IPS-20b (cell line): ENCODE measurements around the gene NXPE3.
"Not testable (repeated sequence)": the region's sequence is repeated elsewhere in the genome, so short reads cannot be mapped to it uniquely, and the experiment has no call there.

ENCODE experiments used
- H3K27ac ChIP-seq: one replicate; pipeline ENCODE4 v1.5.1; 2013; ENCODE audit warnings: low read length
- H3K27me3 ChIP-seq: 2 replicates; pipeline ENCODE4 v1.6.1; 2013; ENCODE audit warnings: mild to moderate bottlenecking, low read length, inconsistent platforms; ENCODE audit not compliant: insufficient read depth
- H3K36me3 ChIP-seq: 2 replicates; pipeline ENCODE4 v1.6.1; 2013; ENCODE audit warnings: low read depth, mild to moderate bottlenecking, inconsistent platforms, low read length, moderate library complexity; ENCODE audit not compliant: insufficient read depth
- H3K4me1 ChIP-seq: 2 replicates; pipeline ENCODE4 v1.6.1; 2013; ENCODE audit warnings: mild to moderate bottlenecking, control low read depth, inconsistent platforms, low read length, moderate library complexity; ENCODE audit not compliant: insufficient read depth
- H3K4me3 ChIP-seq: 2 replicates; pipeline ENCODE4 v1.5.1; 2013; ENCODE audit warnings: mild to moderate bottlenecking, low read length, inconsistent platforms
- H3K9ac ChIP-seq: 2 replicates; pipeline ENCODE4 v1.6.1; 2013; ENCODE audit warnings: low read depth, mild to moderate bottlenecking, inconsistent platforms, low read length, moderate library complexity
- H3K9me3 ChIP-seq: 2 replicates; pipeline ENCODE4 v1.6.1; 2013; ENCODE audit warnings: mild to moderate bottlenecking, low read depth, low read length, inconsistent platforms; ENCODE audit not compliant: insufficient read depth

NXPE3 gene

GRCh38 chr3:101857301-101857741, 78.3 kb downstream of the NXPE3 start:
- Histone ChIP-seq H3K27me3 (no peaks in the 10 kb centered on the region), H3K4me1 (no peaks in the 10 kb centered on the region), H3K4me3 (no peak overlapping the region), H3K9me3 (no peaks in the 10 kb centered on the region), H3K27ac (no peak overlapping the region), H3K36me3 (peaks cover 92% of the 10 kb centered on the region), H3K9ac (no peak overlapping the region)

- Histone ChIP-seq H3K9me3 (no peaks in the 10 kb centered on the region), H3K4me1 (no peaks in the 10 kb centered on the region), H3K36me3 (peaks cover 80% of the 10 kb centered on the region), H3K27me3 (no peaks in the 10 kb centered on the region), H3K4me3 (no peak overlapping the region), H3K9ac (no peak overlapping the region), H3K27ac (no peak overlapping the region)
Measured at GRCh38 chr3:101858464-101859030, 79.5 kb downstream of the NXPE3 start.

GRCh38 chr3:101859882-101860448, 81.0 kb downstream of the NXPE3 start:
- H3K36me3 ChIP-seq: peaks cover 65% of the 10 kb centered on the region
- H3K4me1 ChIP-seq: no peaks in the 10 kb centered on the region
- H3K9ac ChIP-seq: no peak overlapping the region
- no peaks in the 10 kb centered on the region for H3K27me3 ChIP-seq
- H3K9me3 ChIP-seq: no peaks in the 10 kb centered on the region
- no peak overlapping the region for H3K4me3 ChIP-seq
- H3K27ac ChIP-seq: no peak overlapping the region

GRCh38 chr3:101861212-101861788, 82.3 kb downstream of the NXPE3 start:
- no peak overlapping the region for H3K4me3 ChIP-seq
- H3K36me3 ChIP-seq: peaks cover 53% of the 10 kb centered on the region
- H3K27me3 ChIP-seq: no peaks in the 10 kb centered on the region
- no peaks in the 10 kb centered on the region for H3K9me3 ChIP-seq
- no peaks in the 10 kb centered on the region for H3K4me1 ChIP-seq
- no peak overlapping the region for H3K27ac ChIP-seq
- no peak overlapping the region for H3K9ac ChIP-seq

GRCh38 chr3:101861789-101862415, 82.9 kb downstream of the NXPE3 start:
- H3K27me3 ChIP-seq: no peaks in the 10 kb centered on the region
- H3K9me3 ChIP-seq: no peaks in the 10 kb centered on the region
- no peaks in the 10 kb centered on the region for H3K4me1 ChIP-seq
- H3K4me3 ChIP-seq: no peak overlapping the region
- no peak overlapping the region for H3K27ac ChIP-seq
- H3K36me3 ChIP-seq: peaks cover 47% of the 10 kb centered on the region
- H3K9ac ChIP-seq: no peak overlapping the region

- peaks cover 40% of the 10 kb centered on the region for H3K36me3 ChIP-seq
- no peak overlapping the region for H3K4me3 ChIP-seq
- no peaks in the 10 kb centered on the region for H3K4me1 ChIP-seq
- no peak overlapping the region for H3K27ac ChIP-seq
- no peaks in the 10 kb centered on the region for H3K9me3 ChIP-seq
- no peak overlapping the region for H3K9ac ChIP-seq
- H3K27me3 ChIP-seq: no peaks in the 10 kb centered on the region
Measured at GRCh38 chr3:101862416-101863165, 83.6 kb downstream of the NXPE3 start.

- not testable (repeated sequence) for H3K4me1 ChIP-seq, H3K27me3 ChIP-seq, H3K4me3 ChIP-seq, H3K9ac ChIP-seq, H3K9me3 ChIP-seq, H3K27ac ChIP-seq
- peaks cover 17% of the 10 kb centered on the region for H3K36me3 ChIP-seq
Measured at GRCh38 chr3:101864926-101865325, 85.9 kb downstream of the NXPE3 start.

- peaks cover 7% of the 10 kb centered on the region; the same call in 1 of the 2 replicates for H3K36me3 ChIP-seq
- H3K27me3 ChIP-seq: no peaks in the 10 kb centered on the region
- H3K4me3 ChIP-seq: no peak overlapping the region
- no peaks in the 10 kb centered on the region for H3K9me3 ChIP-seq
- no peak overlapping the region for H3K27ac ChIP-seq
- H3K4me1 ChIP-seq: no peaks in the 10 kb centered on the region
- no peak overlapping the region for H3K9ac ChIP-seq
Measured at GRCh38 chr3:101865751-101866509, 86.9 kb downstream of the NXPE3 start.

GRCh38 chr3:101867511-101867910, 88.5 kb downstream of the NXPE3 start:
- H3K27me3 ChIP-seq: no peaks in the 10 kb centered on the region
- no peak overlapping the region for H3K9ac ChIP-seq
- no peaks in the 10 kb centered on the region for H3K9me3 ChIP-seq
- no peak overlapping the region for H3K27ac ChIP-seq
- H3K36me3 ChIP-seq: no peaks in the 10 kb centered on the region
- no peaks in the 10 kb centered on the region for H3K4me1 ChIP-seq
- H3K4me3 ChIP-seq: no peak overlapping the region

- no peak overlapping the region for H3K27ac ChIP-seq
- no peak overlapping the region for H3K9ac ChIP-seq
- no peak overlapping the region for H3K4me3 ChIP-seq
- no peaks in the 10 kb centered on the region for H3K9me3 ChIP-seq
- H3K36me3 ChIP-seq: no peaks in the 10 kb centered on the region
- no peaks in the 10 kb centered on the region for H3K27me3 ChIP-seq
- no peaks in the 10 kb centered on the region for H3K4me1 ChIP-seq
Measured at GRCh38 chr3:101867996-101868395, 89.0 kb downstream of the NXPE3 start.
